HFF-Myc (cell line): ENCODE measurements around the gene DGAT2.

Experiments
- DNase-seq: peaks from one replicate; pipeline ENCODE4 v3.0.0-alpha.2; 2011; ENCODE audit warnings: low read depth; ENCODE audit errors: extremely low read depth
- H3K4me3 ChIP-seq: replicated peaks from 2 replicates; pipeline ENCODE4 v1.5.1; 2011; ENCODE audit warnings: low read depth, mild to moderate bottlenecking, control low read depth, low read length
- CTCF ChIP-seq: IDR thresholded peaks from 2 replicates; pipeline ENCODE4 v1.5.1; 2012; ENCODE audit warnings: mild to moderate bottlenecking, low read depth, low read length, control low read depth; ENCODE audit errors: missing control alignments

The DGAT2 gene

GRCh38 chr11:75813622-75814039 is 45.1 kb downstream of the DGAT2 start:
- no peak for TF ChIP-seq CTCF
- no peak overlapping the region for H3K4me3 ChIP-seq
- no peak for DNase-seq

- no peak for TF ChIP-seq CTCF
- H3K4me3 ChIP-seq: peak overlapping the region; percentile 64
- DNase-seq: no peak
Measured at GRCh38 chr11:75814363-75814676, 45.7 kb downstream of the DGAT2 start.

GRCh38 chr11:75814677-75815344 is 46.2 kb downstream of the DGAT2 start, which contains the start of gene UVRAG:
TSS of gene UVRAG (plus strand) at chr11:75815210. CDS start at chr11:75815408, 198 bp downstream.
- DNase-seq: peak; percentile 98
- peak within 1 kb of the TSS; percentile 64 for H3K4me3 ChIP-seq
- no peak for TF ChIP-seq CTCF

GRCh38 chr11:75815345-75816168 is 47.0 kb downstream of the DGAT2 start:
- peak overlapping the region; percentile 64 for H3K4me3 ChIP-seq
- no peak for TF ChIP-seq CTCF
- DNase-seq: no peak

- no peak for DNase-seq
- peak overlapping the region; percentile 64 for H3K4me3 ChIP-seq
- TF ChIP-seq CTCF: no peak
Measured at GRCh38 chr11:75816561-75817239, 48.1 kb downstream of the DGAT2 start.

- no peak for TF ChIP-seq CTCF
- no peak for DNase-seq
- no peak overlapping the region for H3K4me3 ChIP-seq
Measured at GRCh38 chr11:75820645-75821044, 52.1 kb downstream of the DGAT2 start.
